HG02840 (cell line): ENCODE results near the gene ADAMTS16.

ENCODE experiments used
- ATAC-seq: cut with Tn5 transposase; IDR thresholded peaks from one replicate; pipeline ENCODE4 v1.9.1; 2021; ENCODE audit warnings: mild to moderate bottlenecking, moderate library complexity, moderate number of reproducible peaks; ENCODE audit not compliant: unreplicated experiment, low FRiP score

The ADAMTS16 gene

DNA sequence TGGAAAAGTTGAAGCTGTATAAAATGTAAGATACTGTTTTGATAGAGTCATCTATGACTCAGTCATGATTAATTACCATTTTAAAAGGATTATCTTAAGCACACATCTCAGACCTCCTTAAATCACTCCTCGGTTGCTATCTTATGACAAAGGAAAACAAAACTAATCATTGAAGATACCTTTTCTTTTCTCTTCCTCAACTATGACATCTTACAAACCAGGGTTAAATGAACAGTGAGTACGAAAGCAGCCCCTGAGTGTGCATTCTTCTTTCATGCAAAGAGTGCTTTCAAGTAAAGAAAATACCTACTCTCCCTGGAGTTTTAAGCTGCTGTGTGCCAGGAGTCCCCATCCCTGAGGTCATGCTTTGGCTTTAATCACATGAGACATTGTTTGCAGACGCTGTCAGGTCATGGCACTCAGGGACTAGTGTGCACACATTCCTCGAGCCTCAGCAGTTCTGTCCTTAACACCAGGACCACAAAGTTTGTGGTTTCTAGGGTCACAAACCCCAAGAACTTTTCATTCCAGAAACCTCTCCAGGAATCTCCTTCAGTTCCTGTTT is 195.7 kb downstream of the ADAMTS16 start:
- ATAC-seq, result no peak

DNA sequence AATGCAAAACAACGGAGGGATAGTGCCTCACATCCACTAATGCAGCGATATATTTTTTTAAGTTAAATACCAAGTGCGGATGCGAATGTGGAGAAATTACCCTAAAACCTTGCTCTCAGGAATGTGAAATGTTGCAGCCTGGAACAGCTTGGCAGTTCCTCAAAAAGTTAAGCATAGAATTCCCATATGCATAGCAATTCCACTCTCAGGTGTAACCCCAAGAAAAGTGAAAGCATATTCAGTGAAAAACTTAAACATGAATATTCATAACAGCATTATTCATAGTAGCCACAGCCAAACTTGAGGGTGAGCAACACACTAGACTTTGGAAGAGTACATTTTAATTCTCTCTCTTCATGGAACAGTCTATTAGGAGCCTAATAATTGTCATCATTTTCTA is 199.1 kb downstream of the ADAMTS16 start:
- ATAC-seq, result no peak

DNA sequence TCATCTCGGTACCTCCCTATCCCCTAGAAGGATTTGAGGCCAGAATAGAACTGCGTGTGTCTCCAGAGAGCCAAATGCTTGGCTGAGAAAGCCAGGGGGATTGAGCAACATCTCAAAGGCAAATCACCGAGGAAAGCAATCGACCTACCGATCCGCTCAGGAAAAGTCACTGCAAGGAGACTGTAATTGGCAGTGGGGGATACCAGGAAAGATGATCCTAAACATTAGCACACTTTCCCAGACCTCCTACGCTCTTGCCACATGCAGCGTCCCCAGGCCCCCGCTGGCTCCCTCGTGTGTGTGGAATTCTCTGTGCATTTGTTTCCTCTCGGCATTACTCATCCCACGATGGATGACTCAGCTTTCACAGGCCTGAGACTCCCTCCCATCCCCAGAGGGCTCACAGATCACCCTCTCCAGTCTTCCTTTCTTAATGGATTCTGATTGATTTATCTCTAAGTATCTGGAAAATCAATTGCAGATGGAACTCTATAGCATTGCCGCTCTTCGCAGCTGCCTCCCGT is 200.1 kb downstream of the ADAMTS16 start:
- ATAC-seq, result no peak

DNA sequence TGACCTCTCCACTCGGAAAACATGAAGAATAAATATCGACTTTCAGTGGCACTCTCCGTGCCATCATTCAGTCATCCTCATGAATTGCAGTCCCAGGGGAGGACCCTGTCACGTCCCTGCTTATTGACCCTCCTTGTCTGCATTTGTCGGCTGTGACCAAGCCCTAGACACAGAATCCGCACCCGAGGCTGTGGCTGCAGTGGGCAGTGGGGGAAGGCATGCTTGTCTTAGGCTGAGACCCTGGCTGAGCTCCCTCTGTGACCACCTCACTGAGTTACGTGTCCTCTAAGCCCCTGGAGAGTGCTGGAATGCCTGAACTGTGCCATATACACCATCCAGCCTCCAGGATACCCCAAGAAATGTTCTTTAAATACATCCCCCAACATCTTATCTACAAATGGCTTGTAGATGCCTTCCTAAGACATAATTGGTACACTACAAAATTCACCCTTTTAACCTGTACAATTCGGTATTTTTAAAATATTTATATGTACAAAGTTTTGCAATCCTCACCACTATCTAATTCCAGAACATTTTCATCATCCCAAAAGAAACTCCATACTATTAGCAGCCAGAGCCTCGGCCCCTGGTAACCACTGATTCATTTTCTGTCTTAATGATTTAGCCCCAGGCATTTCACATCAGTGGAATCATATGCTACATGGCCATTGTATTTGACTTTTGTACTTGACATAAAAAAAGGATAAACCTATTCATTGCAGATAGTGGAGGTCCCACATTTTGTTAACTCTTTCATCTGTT is 201.6 kb downstream of the ADAMTS16 start:
- no peak for ATAC-seq

DNA sequence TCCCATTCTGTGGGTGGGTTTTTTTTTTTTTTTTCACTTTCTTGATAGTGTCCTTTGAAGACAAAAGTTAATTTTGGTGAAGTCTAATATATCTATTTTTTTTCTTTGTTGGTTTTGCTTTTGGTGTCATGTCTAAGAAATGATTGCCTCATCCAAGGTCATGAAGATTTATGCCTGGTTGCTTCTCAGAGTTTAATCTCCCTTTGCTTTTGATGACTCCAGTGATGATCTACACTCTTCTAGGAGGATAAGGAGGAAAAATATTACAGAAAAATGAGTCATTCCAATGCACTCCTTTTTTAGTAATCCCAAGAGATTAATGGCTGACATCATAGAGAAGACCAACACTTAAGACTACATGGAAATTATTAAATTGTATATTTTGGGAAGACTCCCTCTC is 202.7 kb downstream of the ADAMTS16 start:
- no peak for ATAC-seq

DNA sequence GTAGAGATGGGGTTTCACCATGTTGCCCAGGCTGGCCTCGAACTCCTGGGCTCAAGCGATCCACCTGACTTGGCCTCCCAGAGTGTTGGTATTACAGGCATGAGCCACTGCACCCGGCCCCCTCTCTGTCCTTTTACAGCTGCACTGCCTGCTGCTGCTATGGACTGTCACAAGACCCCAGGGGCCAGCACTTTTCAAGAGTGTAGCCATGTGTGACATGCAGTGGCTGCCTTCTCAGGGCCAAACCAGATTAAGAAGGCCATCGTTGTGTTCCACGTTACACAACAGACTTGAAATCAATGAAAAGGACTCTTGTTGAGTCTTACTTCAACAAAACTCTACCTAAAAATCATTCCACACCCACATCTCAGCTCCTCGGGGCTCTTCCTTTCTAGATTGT is 203.4 kb downstream of the ADAMTS16 start:
- ATAC-seq, result no peak

DNA sequence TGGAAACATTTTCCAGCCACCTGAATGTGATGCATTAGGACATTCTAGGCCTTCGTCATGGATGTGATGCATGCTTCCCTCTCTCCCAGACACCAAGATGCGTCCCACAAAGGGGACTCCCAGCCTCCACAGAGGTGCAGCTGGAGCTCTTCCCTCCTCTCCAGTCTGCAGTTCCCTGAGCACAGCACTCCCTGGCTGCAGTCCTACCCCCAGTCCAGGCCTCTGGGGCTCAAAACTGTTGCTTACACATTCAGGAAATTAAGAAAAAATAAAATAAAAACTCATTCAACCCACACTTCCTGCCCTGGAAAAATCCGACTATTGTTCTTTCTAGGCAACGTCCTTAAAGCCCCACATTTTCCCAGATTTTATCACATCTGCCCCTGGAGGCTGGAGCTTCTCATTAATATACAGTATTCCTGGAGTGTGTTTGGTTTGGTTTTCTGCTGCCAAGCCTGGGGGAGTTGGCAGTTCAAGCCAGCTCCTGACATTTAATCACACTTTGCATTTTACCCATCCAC is 204.0 kb downstream of the ADAMTS16 start:
- no peak for ATAC-seq

DNA sequence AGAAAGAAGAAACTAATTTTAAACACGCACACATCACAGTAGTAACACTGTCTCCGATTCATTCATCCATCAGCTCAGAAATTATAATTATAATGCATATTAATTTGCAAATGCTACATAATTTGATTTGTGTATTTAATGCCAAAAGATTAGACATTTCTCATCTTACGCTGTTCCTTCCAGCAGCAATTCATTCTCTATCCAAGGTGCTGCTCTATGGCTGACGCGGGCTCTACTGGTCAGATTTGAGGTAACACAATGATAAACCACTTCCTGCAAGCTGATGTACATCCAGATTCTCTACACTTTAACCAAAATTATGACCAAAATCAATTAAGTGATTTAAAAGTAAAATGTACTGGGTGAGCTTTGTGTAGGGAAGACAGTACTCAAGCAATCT is 204.5 kb downstream of the ADAMTS16 start:
- ATAC-seq, result no peak

DNA sequence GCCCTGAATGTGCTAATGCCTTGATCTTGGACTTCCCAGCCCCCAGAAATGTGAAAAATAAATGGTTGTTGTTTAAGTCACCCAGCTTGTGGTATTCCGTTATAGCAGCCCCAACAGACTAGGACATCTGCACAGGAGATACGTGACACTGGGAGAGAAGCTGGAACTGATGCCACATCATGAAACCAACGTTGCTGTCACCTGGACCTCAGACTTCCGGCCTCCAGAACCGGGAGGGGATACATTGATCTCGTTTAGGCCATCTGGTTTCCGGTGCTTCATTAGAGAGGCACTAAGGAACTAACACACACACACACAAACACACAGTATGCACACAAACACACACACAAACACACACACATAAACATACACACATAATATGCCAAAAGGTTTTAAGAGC is 207.3 kb downstream of the ADAMTS16 start:
- no peak for ATAC-seq

DNA sequence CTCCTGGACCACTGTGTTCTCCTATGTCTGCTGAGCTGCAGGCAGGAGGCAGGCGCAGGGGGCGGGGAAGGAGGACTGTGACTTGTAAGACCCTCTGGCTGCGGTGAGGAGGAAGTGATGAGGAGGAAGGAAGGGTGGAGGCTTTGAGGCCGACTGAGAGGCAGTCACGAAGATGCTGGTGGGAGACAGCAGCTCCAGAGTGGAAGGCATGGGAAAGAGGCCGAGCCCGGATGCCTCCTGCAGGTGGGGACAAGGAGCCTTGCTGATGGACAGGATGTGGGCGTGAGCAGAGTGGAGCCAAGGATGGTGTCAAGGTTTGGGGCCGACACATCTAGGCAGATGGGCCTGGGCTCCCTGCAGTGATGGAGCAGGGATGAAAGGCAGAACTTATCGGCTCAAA is 208.0 kb downstream of the ADAMTS16 start:
- no peak for ATAC-seq

DNA sequence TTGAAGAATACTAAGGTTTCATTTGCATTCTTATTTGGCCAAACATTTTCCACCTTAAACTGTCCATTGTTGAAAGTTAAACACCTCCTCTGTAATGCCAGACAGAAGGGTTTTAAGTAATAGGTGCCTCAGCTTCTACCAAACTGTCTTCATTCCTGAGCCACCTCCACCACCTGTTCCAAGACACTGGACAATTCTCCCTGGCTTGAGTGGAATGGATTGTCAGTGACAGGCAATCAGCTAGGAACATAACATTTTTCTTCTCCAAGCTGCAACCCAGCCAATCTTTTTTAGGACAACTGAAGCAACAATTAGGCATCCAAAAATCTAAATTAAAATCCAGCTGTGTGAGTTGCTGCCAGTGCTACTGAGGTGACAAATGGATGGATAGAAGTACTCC is 208.4 kb downstream of the ADAMTS16 start:
- no peak for ATAC-seq

DNA sequence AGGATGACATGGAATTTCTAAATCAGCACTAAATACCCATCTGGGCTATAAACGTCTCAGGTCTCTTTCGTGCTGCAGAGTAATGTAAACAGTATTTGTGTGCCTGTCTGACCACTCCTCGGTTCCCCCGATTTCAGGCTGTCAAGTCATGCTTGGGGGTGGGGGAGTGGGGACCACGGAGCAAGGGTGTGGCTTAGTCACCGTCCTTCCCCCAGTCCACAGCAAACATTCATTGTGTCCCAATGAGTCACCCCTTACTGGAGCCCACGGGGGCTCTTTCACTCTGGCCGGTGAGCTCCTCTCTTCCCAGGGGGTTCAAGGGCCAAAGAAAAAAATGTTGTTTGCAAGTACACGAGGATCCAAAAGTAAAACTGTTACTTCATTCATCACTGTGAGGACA is 210.0 kb downstream of the ADAMTS16 start:
- no peak for ATAC-seq

DNA sequence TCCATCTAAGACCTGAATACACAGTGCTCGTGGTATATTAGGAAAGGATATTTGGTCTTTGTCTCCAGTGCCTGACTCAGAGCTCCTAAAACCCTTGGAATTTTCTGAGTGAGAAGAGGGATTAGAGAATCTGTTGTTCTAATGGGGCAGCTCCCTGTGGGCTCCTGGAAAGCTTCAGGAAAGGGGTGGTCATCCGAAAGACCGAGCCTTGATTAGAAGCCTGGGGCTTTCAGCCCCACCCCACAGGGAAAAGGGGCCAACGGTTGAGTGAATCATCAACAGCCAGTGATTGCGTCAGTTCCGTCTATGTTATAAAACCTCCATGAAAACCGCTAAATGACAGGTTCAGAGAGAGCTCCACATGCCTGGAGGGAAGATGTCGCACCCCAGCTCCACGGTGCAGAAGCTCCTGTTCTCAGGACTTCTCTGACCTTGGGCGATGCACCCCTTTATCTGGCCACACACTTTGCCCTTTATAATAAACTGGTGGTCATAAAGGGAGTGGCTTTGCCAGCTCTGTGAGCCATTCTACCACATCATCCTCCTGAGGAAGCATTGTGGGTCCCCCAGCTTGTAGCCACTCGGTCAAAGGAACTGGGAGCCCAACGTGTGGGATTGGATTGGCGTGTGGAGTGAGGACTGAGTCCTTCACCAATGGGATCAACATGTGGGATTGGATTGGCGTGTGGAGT is 211.3 kb downstream of the ADAMTS16 start:
- no peak for ATAC-seq

DNA sequence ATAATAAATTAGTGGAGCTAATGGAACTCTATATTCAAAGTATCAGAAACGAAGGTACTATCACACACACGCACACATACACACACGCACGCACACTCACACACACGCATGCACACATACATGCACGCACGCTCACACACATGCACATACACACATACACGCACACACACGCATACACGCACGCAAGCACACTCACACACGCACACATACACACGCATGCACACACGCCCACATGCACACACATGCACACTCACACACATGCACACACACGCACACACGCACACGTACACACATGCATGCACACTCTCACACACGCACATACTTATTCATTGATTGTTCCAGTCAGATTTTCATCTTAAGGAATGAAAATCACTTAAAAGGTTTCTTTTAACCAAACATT is 212.5 kb downstream of the ADAMTS16 start:
- no peak for ATAC-seq

DNA sequence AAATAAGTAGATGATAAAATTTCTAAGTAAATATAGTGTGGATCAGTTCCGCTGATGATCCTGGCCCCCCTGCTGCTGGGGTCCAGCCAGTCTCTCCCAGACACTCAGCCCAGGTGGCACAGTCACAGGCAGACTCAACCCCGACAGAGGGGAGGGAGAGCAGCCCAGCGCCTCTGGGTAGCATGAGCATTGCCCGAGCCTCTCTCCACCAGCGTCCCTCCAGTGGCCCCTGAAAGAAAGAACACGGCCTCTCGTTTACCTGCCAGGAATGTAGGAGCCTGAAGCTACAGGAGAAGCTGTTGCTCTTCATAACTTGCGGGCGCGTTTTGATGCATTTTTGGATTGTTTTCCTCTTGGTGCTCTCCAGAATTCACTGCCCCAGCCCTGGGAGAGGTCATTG is 213.6 kb downstream of the ADAMTS16 start:
- no peak for ATAC-seq

DNA sequence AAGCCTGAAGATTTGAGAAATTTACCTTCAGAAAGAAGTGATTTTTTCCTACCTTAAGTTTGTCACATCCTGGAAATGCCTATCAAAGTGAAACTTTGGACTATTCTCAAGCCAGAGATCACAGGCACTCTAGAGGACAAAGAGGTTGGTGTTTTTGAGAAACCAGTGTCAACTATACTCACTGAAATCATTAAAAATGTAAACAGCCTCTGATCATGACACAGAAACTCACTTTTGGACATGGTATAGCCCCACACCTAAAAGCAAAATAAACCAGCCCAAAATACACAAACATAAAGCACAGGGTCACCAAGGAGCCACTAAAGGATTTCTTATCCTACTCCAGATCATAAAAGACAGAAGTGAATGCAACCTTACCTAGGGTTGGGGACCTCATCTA is 216.6 kb downstream of the ADAMTS16 start:
- ATAC-seq, result no peak

DNA sequence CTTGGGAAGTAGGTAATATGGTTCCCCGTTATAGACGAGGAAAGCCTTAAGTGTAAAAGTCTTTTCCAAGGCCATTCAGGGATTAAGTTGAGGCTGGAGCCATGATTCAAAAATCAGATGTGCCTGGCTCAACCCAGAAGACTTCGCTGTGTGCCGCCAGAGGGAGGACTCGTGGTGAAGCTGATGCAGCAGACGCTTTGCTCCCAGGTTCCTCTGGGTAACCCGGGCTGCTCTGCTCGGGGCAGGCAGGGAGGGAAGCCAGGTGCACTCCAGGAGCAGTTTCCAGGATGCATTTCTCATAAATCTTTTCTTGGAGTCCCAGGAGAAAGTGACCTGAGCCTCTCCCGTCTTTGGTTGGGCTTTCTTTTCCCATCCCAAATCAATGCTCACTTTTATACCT is 219.5 kb downstream of the ADAMTS16 start:
- no peak for ATAC-seq

DNA sequence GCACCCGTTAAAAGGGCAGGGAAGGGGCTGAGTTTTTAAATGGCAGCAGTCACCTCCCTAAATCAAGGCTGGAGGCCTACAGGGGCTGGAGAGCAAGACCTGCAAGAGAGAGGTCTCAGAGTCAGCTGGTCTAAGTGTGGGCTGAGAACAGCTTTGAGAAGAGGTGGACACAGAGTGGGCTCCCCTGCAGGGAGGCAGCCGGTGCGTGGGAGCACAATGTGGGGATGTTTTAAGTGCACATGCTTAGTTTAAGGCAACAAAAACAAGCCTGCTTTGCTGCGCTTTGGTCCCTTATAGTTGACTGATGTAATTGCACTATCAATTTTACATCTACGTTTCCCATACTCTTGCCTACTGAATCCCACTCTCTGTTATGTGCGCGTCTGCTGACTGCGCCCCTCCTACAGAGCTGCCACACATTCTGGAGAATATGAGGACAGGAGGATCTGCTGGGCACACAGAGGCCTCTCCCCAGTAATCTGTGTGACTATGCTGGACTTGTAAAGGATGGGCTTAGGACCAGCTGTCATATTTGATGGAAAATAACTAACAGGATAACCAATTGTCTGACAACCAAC is 220.3 kb downstream of the ADAMTS16 start:
- ATAC-seq, result no peak

DNA sequence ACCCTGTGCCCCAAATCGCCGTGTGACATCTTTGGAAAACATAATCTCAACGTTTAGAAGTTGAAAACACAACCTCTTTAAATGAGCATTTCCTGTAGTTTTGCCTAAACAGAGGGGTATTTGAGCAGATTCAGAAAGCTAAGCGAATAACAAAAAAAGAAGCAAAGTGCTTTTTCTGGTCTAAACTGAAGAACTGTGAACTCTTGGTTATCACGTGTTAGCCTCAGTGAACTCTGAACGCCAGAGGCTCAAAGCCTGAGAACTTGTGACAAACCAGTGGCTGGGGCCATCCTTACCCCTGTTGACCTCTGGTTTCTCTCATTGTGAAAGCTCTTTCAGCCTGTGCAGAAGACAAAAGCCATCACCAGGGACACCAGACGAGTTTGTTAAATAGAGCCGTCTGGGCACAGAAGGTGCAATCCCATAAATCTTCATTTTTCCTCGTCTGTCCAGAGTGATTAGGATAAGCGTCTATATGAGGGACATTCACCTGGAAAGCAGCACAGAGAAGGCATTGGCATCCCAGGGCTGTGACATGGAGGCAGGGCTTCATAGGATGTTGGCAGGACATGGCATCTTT is 220.9 kb downstream of the ADAMTS16 start:
- ATAC-seq, result no peak

DNA sequence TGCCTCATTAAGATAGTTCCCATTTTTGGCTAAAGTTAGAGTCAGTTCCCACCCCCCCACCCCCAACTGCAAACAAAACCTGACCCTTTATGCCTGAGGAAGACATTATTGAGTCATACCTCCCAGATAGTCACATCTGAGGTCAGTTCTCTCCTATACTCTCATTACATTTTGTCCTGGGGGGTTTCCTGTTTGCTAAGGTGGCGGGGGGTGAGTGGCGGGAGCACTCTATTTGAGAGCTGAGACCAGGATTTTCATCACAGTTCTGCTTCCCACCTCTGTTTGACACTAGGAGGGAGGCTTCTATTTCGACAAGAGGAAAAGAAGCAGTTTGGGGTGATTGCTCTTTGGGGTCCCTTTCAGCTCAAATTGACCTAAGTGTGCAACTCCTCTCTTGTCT is 222.9 kb downstream of the ADAMTS16 start:
- no peak for ATAC-seq

DNA sequence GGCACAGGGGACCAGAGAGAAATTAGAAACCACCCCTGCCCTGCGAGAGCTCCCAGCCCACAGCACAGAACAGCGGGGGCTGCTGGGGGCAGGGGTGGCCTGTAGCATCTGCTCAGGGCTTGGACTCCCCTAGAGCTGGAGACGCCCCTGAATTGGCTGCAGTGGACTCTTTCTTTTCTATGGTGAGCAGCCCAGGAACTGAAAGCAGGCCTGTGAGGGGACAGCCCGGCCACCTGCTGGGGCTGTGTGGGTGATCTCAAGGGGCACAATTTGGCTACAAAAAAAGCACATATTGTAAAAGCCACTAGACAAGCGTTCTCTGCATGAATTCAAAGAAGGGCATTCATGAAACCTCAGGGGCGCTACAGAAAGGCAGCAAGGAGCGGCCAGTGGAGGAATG is 224.8 kb downstream of the ADAMTS16 start:
- ATAC-seq, result no peak
